WTC11 (cell line): ENCODE results near the gene ELOVL6. TPM values are rescaled to one million over a fixed set of nuclear protein-coding genes. Genes with fewer than 3 reads are reported as not detected.

Experiments used
- ATAC-seq: fragments of 200-7000 bp; cut with Tn5 transposase; 2 replicates; pipeline ENCODE4 v1.10.0; 2021; ENCODE audit warnings: mild to moderate bottlenecking, moderate library complexity
- CTCF ChIA-PET: fragments of 300-600 bp; sonication (Branson Sonifier 250); formaldehyde crosslinking; loops from one replicate; lab custom pipeline; 2021; ENCODE audit warnings: antibody characterized with exemption; lab: Charles Lee
- POLR2A ChIA-PET: fragments of 350-600 bp; sonication (Branson Sonifier 250); formaldehyde crosslinking; loops from one replicate; lab custom pipeline; 2021; ENCODE audit warnings: antibody characterized with exemption; lab: Charles Lee
- DNase-seq: peaks from one replicate; pipeline ENCODE4 v3.0.0; 2021; ENCODE audit warnings: low spot score
- H3K27ac Mint-ChIP-seq: 2 replicates; pipeline ENCODE4 v1.8.0; 2021; ENCODE audit warnings: mixed read lengths
- H3K27me3 Mint-ChIP-seq: 2 replicates; pipeline ENCODE4 v1.8.0; 2021; ENCODE audit warnings: low read depth, mild to moderate bottlenecking, moderate library complexity, mixed read lengths
- H3K36me3 Mint-ChIP-seq: 2 replicates; pipeline ENCODE4 v1.8.0; 2021; ENCODE audit warnings: mixed read lengths
- H3K4me1 Mint-ChIP-seq: 2 replicates; pipeline ENCODE4 v1.8.0; 2022; ENCODE audit warnings: mixed read lengths
- H3K4me3 Mint-ChIP-seq: 2 replicates; pipeline ENCODE4 v1.8.0; 2021; ENCODE audit warnings: mild to moderate bottlenecking, moderate library complexity, mixed read lengths
- H3K9me3 Mint-ChIP-seq: 2 replicates; pipeline ENCODE4 v1.8.0; 2021; ENCODE audit warnings: mixed read lengths
- ARID4B ChIP-seq: sonication (generic); formaldehyde crosslinking; IDR thresholded peaks from 2 replicates; pipeline ENCODE4 v1.8.0; 2023; ENCODE audit warnings: missing genetic modification reagents, mild to moderate bottlenecking, borderline replicate concordance
- EMX1 ChIP-seq: fragments of 250-450 bp; sonication (Bioruptor Pico); IDR thresholded peaks from 2 replicates; pipeline ENCODE4 v1.8.0; 2021; ENCODE audit warnings: mild to moderate bottlenecking
- FOXJ3 ChIP-seq: sonication (generic); formaldehyde crosslinking; IDR thresholded peaks from 2 replicates; pipeline ENCODE4 v1.9.0; 2021; ENCODE audit warnings: missing genetic modification reagents, mild to moderate bottlenecking, borderline replicate concordance
- HMGXB4 ChIP-seq: sonication (generic); formaldehyde crosslinking; IDR thresholded peaks from 2 replicates; pipeline ENCODE4 v1.8.1; 2023; ENCODE audit warnings: mild to moderate bottlenecking, moderate library complexity, missing genetic modification reagents
- NFYB ChIP-seq: sonication (generic); formaldehyde crosslinking; conservative IDR thresholded peaks from 2 replicates; pipeline ENCODE4 v1.8.0; 2022; ENCODE audit warnings: low read depth, missing genetic modification reagents
- PRDM15 ChIP-seq: sonication (generic); formaldehyde crosslinking; IDR thresholded peaks from 2 replicates; pipeline ENCODE4 v1.8.0; 2022; ENCODE audit warnings: missing genetic modification reagents
- SOX15 ChIP-seq: fragments of 250-450 bp; sonication (Bioruptor Pico); IDR thresholded peaks from 2 replicates; pipeline ENCODE4 v1.9.0; 2021; ENCODE audit warnings: mild to moderate bottlenecking
- TCF7 ChIP-seq: sonication (generic); formaldehyde crosslinking; IDR thresholded peaks from 2 replicates; pipeline ENCODE4 v1.8.0; 2022; ENCODE audit warnings: mild to moderate bottlenecking, low read depth, missing genetic modification reagents, moderate library complexity
- USF2 ChIP-seq: sonication (generic); formaldehyde crosslinking; IDR thresholded peaks from 2 replicates; pipeline ENCODE4 v1.8.1; 2023; ENCODE audit warnings: mild to moderate bottlenecking, missing genetic modification reagents, moderate library complexity
- ZNF281 ChIP-seq: sonication (generic); formaldehyde crosslinking; IDR thresholded peaks from 2 replicates; pipeline ENCODE4 v1.8.0; 2023; ENCODE audit warnings: mild to moderate bottlenecking, missing genetic modification reagents
- ZNF671 ChIP-seq: fragments of 250-450 bp; sonication (Bioruptor Pico); IDR thresholded peaks from 2 replicates; pipeline ENCODE4 v1.8.0; 2021; ENCODE audit warnings: mild to moderate bottlenecking
- total RNA-seq: library from RNA; stranded (reverse); gene quantifications from 3 replicates; pipeline ENCODE4 v1.2.3, GENCODE V29; 2021

ELOVL6 gene
- total RNA-seq, 1 experiment from 2014 or later, result 87.4 TPM

- ChIA-PET POLR2A (no interaction called here), CTCF (no interaction called here)
- Mint-ChIP-seq H3K27ac (no peak overlapping the region), H3K4me3 (no peak overlapping the region), H3K9me3 (peaks cover 23% of the 10 kb centered on the region), H3K36me3 (peaks cover 37% of the 10 kb centered on the region), H3K27me3 (no peaks in the 10 kb centered on the region), H3K4me1 (peaks cover 17% of the 10 kb centered on the region)
- DNase-seq, result no peak
- ATAC-seq, result no peak
- TF ChIP-seq USF2 (CRISPR knock-in tag) (no peak), ARID4B (no peak), TCF7 (CRISPR knock-in tag) (no peak), FOXJ3 (CRISPR knock-in tag) (no peak), NFYB (CRISPR knock-in tag) (no peak), ZNF671 (no peak), HMGXB4 (CRISPR knock-in tag) (no peak), SOX15 (CRISPR knock-in tag) (no peak), PRDM15 (CRISPR knock-in tag) (no peak), EMX1 (CRISPR knock-in tag) (no peak), ZNF281 (CRISPR knock-in tag) (no peak)
- TF ChIP-seq, all 79 proteins: peak for 0
Observed at GRCh38 chr4:110074570-110074969, 123.8 kb downstream of the ELOVL6 start.
